Esophagus squamous epithelium (tissue), 5 donors: ENCODE measurements around the gene FAM3B. TPM values are rescaled to one million over a fixed set of nuclear protein-coding genes. Genes with fewer than 3 reads are reported as not detected.
A peak's percentile ranks its signal among the peaks of the same experiment; 100 is the strongest.
"Not testable (repeated sequence)": the region's sequence is repeated elsewhere in the genome, so short reads cannot be mapped to it uniquely, and the experiment has no call there.

Experiments used
- DNase-seq: peaks from one replicate; lab custom pipeline; 2025; lab: John Stamatoyannopoulos, UW
- H3K27ac ChIP-seq, 4 donors: fragments of 200-600 bp; sonication (generic); one replicate each; pipeline ENCODE4 v1.5.1; 2016 to 2019; ENCODE audit warnings: mild to moderate bottlenecking in 1 of 4
- H3K27me3 ChIP-seq, 4 donors: fragments of 200-600 bp; sonication (generic); 1 replicate in 3 of 4; 2 replicates in 1 of 4; pipeline versions ENCODE4 v1.5.1 to v1.6.0; 2017 to 2021; ENCODE audit warnings: antibody characterized with exemption in 1 of 4
- H3K36me3 ChIP-seq, 3 donors: fragments of 200-600 bp; sonication (generic); one replicate each; pipeline ENCODE4 v1.5.1; 2016 to 2019
- H3K4me1 ChIP-seq, 3 donors: fragments of 200-600 bp; sonication (generic); one replicate each; pipeline ENCODE4 v1.5.1; 2017 to 2019
- H3K4me3 ChIP-seq, 4 donors: fragments of 200-600 bp; sonication (generic); 1 replicate in 3 of 4; 2 replicates in 1 of 4; pipeline ENCODE4 v1.5.1; 2016 to 2019; ENCODE audit warnings: mild to moderate bottlenecking in 2 of 4, moderate library complexity in 1 of 4
- H3K9me3 ChIP-seq, 3 donors: fragments of 200-600 bp; sonication (generic); one replicate each; pipeline ENCODE4 v1.5.1; 2016 to 2019
- POLR2A ChIP-seq, 4 donors: fragments of 450-650 bp; IDR thresholded peaks; one replicate each; pipeline ENCODE4 v1.6.1; 2017; ENCODE audit warnings: antibody characterized with exemption in 4 of 4, mild to moderate bottlenecking in 4 of 4, moderate library complexity in 3 of 4
- WGBS, 2 donors: methylation state at CpG; one replicate each; pipeline ENCODE4 v1.1.5; 2018; 5-methylcytosine and 5-hydroxymethylcytosine counted together
- intact Hi-C: fragments of 100-400 bp; cut with DNase I; formaldehyde crosslinking; loops from one replicate; pipeline ENCODE4 v1.15.0; 2022
- total RNA-seq, 4 donors: library from RNA; depleted of rRNA; stranded (reverse); fragments of >200 nt; gene quantifications; one replicate each; pipeline ENCODE4 v1.1.0, GENCODE V29; 2016
- TF ChIP-seq, protein P1 (sequence below), 6 experiments: fragments of 450-650 bp in 4 of 6; fragments of 200-600 bp in 2 of 6; sonication (generic) in 2 of 6; IDR thresholded peaks; one replicate each; pipeline ENCODE4 v1.5.1; 2016 to 2019; ENCODE audit warnings: antibody characterized with exemption in 6 of 6, mild to moderate bottlenecking in 4 of 6, moderate library complexity in 4 of 6
- donor health status: DM: yes; HTN: yes; CAD: no.

Gene FAM3B
- total RNA-seq, 4 donors from 2014 or later: 14.8 to 83.8 (median 38.6) TPM

- no peak for DNase-seq
- TF ChIP-seq POLR2A (IDR thresholded peaks at IDR 0.05): no peak
- TF ChIP-seq, protein P1, sequence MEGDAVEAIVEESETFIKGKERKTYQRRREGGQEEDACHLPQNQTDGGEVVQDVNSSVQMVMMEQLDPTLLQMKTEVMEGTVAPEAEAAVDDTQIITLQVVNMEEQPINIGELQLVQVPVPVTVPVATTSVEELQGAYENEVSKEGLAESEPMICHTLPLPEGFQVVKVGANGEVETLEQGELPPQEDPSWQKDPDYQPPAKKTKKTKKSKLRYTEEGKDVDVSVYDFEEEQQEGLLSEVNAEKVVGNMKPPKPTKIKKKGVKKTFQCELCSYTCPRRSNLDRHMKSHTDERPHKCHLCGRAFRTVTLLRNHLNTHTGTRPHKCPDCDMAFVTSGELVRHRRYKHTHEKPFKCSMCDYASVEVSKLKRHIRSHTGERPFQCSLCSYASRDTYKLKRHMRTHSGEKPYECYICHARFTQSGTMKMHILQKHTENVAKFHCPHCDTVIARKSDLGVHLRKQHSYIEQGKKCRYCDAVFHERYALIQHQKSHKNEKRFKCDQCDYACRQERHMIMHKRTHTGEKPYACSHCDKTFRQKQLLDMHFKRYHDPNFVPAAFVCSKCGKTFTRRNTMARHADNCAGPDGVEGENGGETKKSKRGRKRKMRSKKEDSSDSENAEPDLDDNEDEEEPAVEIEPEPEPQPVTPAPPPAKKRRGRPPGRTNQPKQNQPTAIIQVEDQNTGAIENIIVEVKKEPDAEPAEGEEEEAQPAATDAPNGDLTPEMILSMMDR (IDR thresholded peaks at IDR 0.05): no peak
- Histone ChIP-seq H3K9me3 (no peaks in the 10 kb centered on the region), H3K4me1 (peaks cover 0 to 21% (median 0%) of the 10 kb centered on the region in 3 donors), H3K27me3 (peaks cover 0 to 5% (median 0%) of the 10 kb centered on the region in 4 donors), H3K27ac (no peak overlapping the region), H3K36me3 (no peaks in the 10 kb centered on the region), H3K4me3 (no peak overlapping the region)
- 78 to 93% methylated on average over 7 to 8 of the region's 40 CpGs for WGBS, 2 donors
- intact Hi-C loops: no loop called here
Observed at GRCh38 chr21:41304068-41304720, 12.4 kb upstream of the FAM3B start.

DNA sequence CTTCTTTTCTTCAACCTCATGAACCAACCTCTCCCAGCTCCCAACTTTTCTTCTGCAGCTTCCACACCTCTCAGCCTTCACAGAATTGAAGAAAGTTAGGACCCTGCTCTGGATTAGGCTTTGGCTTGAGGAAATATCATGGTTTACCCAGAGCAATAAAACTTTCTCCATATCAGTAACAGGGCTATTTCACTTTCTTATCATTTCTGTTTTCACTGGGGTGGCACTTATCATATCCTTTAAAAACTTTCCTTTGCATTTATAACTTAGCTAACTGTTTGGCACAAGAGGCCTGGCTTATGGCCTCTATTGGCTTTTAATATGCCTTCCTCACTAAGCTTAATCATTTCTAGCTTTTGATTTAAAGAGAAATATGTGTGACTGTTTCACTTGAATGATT, 9.4 kb upstream of the FAM3B start:
- DNase-seq: no peak
- Histone ChIP-seq H3K4me1 (peaks cover 0 to 36% (median 0%) of the 10 kb centered on the region in 3 donors), H3K9me3 (no peaks in the 10 kb centered on the region), H3K4me3 (no peak overlapping the region), H3K27ac (peak overlapping the region in 2 of 4 donors; percentile 11 to 39), H3K36me3 (no peaks in the 10 kb centered on the region), H3K27me3 (peaks cover 0 to 16% (median 0%) of the 10 kb centered on the region in 4 donors)
- intact Hi-C loops: no loop called here
- TF ChIP-seq, protein P1 (IDR thresholded peaks at IDR 0.05): no peak
- no peak for TF ChIP-seq POLR2A (IDR thresholded peaks at IDR 0.05)

DNA sequence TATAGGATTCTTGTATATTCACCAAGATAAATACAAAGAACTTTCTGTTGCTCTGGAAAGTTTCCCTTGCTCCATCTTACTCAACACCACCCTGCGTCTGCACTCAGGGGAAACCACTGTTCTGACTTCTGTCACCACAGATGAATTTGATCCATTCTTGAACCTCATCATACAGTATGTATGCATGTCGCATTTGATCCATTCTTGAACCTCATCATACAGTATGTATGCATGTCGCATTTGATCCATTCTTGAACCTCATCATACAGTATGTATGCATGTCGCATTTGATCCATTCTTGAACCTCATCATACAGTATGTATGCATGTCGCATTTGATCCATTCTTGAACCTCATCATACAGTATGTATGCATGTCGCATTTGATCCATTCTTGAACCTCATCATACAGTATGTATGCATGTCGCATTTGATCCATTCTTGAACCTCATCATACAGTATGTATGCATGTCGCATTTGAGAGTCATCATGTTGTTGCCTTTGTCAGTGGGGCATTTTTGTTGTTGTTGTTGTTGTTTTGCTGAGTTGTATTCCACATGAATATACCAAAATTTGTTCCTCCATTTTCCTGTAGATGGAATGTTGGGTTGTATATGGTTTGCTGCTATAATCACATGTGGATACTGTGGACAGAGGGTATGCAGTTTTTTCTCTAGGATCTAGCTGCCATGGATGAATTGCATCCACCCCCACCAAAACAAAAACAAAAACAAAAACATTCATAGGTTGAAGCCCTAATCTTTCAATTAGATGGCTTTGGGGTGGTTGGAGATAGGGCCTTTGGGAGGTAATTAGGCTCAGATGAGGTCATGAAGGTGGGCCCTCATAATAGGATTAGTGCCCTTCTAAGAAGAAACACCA, 3.1 kb upstream of the FAM3B start:
- H3K4me3 ChIP-seq, DNase-seq, H3K27ac ChIP-seq, intact Hi-C loops, H3K9me3 ChIP-seq, H3K36me3 ChIP-seq: not testable (repeated sequence)
- WGBS, 2 donors: 91 to 96% methylated on average over 5 to 6 of the region's 8 CpGs
- Histone ChIP-seq H3K4me1 (peaks cover 4 to 46% (median 10%) of the 10 kb centered on the region in 3 donors), H3K27me3 (peaks cover 0 to 50% (median 3%) of the 10 kb centered on the region in 4 donors)

DNA sequence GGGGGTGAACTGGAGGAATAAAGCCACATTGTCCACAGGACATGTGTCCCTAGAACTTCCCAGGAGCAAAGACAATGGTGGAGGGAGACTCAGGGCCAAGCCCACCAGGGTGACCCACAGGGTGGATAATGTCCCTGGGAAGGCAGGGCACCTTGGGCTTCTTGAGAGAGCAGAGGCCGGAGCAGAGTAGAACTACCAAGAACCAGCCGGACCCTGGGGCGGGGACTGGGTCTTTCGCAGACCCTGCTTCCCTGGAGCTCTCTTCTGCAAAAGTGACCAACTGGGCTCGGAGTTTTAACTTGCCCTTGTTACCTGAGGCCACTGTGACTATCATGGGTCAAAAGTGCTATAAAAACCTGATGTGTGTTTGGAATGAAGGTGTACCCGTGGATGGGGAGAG, 875 bp upstream of the FAM3B start:
- peaks cover 4 to 34% (median 10%) of the 10 kb centered on the region in 3 donors for H3K4me1 ChIP-seq
- no peaks in the 10 kb centered on the region for H3K9me3 ChIP-seq
- peak overlapping the region in 1 of 4 donors; percentile 53 for H3K4me3 ChIP-seq
- no peaks in the 10 kb centered on the region for H3K36me3 ChIP-seq
- peak overlapping the region in 2 of 4 donors; percentile 76 to 80 for H3K27ac ChIP-seq
- DNase-seq: no peak
- TF ChIP-seq POLR2A (IDR thresholded peaks at IDR 0.05): no peak
- TF ChIP-seq, protein P1 (IDR thresholded peaks at IDR 0.05): no peak
- peaks cover 0 to 35% (median 3%) of the 10 kb centered on the region in 4 donors for H3K27me3 ChIP-seq
- WGBS, 2 donors: 86 to 91% methylated on average over 5 to 6 of the region's 6 CpGs
- intact Hi-C loops: no loop called here

- Histone ChIP-seq H3K9me3 (no peaks in the 10 kb centered on the region), H3K4me3 (peak overlapping the region; percentile 40 to 55 (median 52)), H3K27me3 (peaks cover 0 to 35% (median 3%) of the 10 kb centered on the region in 4 donors), H3K4me1 (peaks cover 11 to 47% (median 11%) of the 10 kb centered on the region in 3 donors), H3K27ac (peak overlapping the region; percentile 53 to 80 (median 75)), H3K36me3 (no peaks in the 10 kb centered on the region)
- TF ChIP-seq, protein P1 (IDR thresholded peaks at IDR 0.05): no peak
- no peak for TF ChIP-seq POLR2A (IDR thresholded peaks at IDR 0.05)
- no peak for DNase-seq
- 10 to 21% methylated on average over 7 to 17 of the region's 19 CpGs for WGBS, 2 donors
- intact Hi-C loops: no loop called here
Observed at GRCh38 chr21:41317063-41317392, 427 bp downstream of the FAM3B start.
